HT1080 (cell line): ENCODE measurements around the gene MLPH. TPM values are rescaled to one million over a fixed set of nuclear protein-coding genes. Genes with fewer than 3 reads are reported as not detected.

Source experiments
- DNase-seq: peaks from one replicate; pipeline ENCODE4 v3.0.0-alpha.2; 2015; ENCODE audit warnings: low read depth
- total RNA-seq: library from RNA; depleted of rRNA; stranded (reverse); fragments of >200 nt; shearing (Covaris generic); gene quantifications from 2 replicates; pipeline ENCODE4 v1.2.3, GENCODE V29; 2014

The MLPH gene
- total RNA-seq, 1 experiment from 2014 or later, result not detected

- no peak for DNase-seq
Observed at GRCh38 chr2:237564526-237565131, 77.6 kb downstream of the MLPH start.

GRCh38 chr2:237565974-237566373, 78.9 kb downstream of the MLPH start:
- no peak for DNase-seq

GRCh38 chr2:237566401-237567235, 79.6 kb downstream of the MLPH start, which contains the start of gene PRLH:
Gene PRLH, plus strand, starts transcription at chr2:237566574. Its CDS starts 0 bp downstream, at chr2:237566574.
- no peak for DNase-seq

DNA sequence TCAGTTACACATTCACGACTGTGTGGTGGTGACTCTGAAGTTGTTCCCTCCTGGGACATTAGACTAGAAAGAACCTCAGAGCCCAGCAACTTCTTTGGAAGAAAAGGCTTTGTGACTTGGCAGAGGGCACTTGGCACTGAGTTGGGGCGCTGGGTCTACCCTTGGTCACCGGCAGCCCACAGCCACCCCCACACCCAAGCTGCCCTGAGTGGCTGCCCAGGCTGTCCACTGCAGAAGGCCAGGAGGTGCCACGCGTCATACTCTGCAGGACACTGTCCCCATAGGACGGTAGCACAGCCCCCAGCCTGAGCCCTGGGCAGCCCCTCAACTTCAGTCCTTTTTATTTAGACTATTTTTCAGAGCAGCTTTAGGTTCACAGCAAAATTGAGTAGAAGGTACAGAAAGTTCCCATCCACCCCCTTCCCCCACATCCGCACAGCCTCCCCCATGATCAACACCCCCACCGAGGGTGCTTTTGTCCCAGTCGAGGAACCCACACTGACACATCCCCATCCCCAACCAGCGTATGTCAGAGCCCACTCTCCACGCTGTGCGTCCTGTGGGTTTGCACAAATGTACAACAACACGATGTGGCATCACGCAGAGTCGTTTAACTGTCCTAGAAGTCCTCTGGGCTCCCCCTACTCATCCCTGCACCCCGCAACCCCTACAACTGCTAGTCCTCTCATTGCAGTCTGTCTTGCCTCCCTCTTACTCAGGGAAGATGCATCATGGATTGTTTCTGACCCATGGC, 80.4 kb downstream of the MLPH start:
- no peak for DNase-seq

DNA sequence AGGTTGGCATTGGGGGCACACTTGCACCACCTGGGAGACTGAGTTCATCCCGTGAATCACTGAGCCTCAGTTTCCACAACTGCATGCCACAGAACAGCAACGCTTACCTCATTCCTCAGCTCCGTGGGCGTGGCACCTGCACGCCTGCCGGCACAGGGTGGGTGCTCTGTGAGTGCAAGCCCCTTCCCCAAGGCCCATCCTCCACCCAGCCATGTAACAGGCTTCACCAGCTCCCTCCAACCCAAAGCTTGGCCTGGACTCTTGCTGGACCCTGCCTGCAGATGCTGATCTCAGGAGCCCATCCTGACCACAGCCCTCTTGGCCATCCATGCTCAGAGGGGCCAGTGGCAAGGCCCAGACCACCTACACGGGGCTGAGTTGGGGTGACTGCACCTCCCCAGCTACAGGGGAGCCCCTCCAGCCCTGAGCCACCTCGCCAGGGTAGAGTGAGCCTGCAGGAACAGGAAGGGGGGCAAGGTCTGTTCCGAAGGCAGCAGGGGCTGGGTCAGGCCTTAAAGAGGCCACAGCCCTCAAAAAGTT, 81.1 kb downstream of the MLPH start:
- DNase-seq, result no peak

DNA sequence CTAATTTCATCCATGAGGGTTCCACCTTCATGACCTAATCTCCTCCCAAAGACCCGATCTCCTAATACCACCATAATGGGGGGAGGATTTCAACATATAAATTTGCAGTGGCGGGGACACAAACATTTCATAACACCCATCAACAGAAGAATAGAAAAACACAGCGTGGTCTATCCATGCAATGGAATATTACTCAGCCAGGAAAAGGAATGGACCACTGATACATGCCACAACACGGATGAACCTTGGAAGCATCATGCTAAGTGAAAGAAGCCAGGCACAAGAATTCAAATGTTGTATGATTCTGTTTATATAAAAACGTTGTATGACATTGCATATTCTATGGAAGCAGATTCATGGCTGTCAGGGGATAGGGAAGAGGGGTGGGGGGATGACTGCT, 82.0 kb downstream of the MLPH start:
- no peak for DNase-seq

DNA sequence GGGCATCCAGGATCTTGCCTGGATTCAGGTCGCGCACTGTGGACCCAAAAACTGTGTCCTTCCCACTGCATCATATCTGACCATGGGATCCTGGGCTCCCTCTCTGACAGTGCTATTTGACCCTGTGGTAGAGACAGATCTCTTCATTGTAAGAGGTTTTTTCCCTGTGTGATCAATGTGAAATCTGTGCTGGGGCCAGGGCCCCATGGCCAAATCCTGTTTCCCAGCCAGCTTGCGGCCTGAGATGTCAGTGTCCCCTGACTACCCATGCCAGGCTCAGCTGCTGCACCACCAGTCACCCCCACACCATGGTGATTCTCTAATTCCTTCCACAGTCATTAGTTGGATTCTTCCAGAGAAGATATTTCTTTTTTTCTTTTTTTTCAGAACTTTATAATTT, 82.8 kb downstream of the MLPH start:
- no peak for DNase-seq

- DNase-seq, result no peak
Observed at GRCh38 chr2:237570776-237571335, 83.8 kb downstream of the MLPH start.

GRCh38 chr2:237571551-237571950, 84.5 kb downstream of the MLPH start:
- no peak for DNase-seq

DNA sequence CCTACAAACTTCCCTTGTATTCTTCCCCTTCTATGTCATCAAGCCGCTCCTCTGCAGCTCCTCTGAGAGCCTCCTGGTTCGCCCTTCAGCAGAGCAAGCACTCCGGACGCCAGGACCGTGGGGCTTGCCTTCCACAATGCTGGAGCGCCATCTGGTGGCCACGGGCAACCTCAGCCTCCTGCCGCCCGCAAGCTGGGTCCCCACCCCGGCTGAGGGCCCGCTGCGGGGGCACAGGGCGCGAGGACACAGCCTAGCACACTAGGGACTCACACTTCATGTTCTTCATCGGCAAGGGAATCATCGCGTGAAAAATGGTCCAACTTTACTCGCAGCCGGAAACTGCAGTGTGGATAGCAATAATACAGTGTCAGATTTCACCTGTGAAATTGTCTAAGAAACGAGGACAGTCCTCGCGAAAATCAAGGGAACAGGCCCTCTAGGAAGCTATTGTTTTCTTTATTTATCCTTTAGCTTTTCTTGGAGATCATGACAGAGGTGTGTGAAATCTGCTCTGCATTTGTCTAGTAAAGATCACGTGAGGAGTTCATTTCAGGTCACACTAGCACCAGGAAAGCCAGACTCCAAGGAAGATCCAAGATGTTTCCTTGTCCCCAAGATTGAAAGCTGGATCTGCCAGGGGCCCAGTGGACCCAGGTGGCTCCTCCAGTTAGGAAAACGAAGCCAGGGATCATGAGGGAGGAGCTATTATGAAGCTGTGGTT, 85.1 kb downstream of the MLPH start:
- peak; percentile 81 for DNase-seq

DNA sequence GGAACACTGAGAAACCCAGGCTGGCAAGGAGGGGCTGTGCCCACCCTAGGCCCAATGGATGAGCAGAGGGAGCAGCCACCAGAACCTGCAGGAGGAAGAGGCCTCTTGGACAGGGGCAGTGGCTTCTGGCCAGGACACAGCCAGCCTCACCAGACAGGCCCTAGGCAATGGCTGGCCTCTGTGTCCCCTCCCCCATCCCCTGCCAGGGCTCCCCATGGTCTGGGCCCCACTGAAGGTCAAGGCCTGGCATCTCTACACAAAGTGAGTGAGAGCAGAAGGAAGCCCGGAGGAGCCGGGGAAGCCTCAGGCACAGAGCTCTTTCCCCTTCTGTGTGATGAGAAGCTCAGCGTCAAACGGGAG, 85.7 kb downstream of the MLPH start:
- no peak for DNase-seq

DNA sequence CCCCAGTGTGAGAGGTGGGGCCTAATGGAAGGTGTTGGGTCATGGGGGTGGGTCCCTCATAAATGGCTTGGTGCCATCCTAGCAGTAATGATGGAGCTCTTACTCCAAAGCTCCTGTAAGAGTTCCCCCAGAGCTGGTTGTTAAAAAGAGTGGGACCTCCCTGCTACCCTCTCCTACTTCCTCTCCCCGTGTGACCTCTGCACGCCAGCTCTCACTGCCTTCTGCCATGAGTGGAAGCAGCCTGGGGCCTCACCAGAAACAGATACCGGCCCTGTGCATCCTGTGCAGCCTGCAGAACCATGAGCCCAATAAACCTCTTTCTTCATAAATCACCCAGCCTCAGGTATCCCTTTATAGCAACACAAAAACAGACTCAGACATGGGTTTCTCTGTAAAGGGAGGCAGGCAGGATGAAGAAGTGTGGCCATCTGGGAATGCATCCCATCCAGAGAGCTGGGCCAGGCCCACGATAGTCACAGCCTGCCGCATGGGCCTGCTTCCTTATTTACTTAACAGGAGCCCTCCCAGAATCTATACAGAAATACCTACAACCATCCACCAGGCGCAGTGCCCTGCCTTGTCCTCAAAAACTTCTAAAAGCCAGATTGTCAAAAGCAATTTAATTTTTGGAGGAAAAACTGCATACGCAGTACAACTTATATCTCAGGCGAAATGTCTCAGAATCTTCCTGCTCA, 86.8 kb downstream of the MLPH start:
- no peak for DNase-seq

- no peak for DNase-seq
Observed at GRCh38 chr2:237574467-237574866, 87.4 kb downstream of the MLPH start.

- peak; percentile 27 for DNase-seq
Observed at GRCh38 chr2:237574894-237575868, 88.1 kb downstream of the MLPH start.

- DNase-seq, result no peak
Observed at GRCh38 chr2:237575869-237576862, 89.1 kb downstream of the MLPH start.

GRCh38 chr2:237576974-237577373, 89.9 kb downstream of the MLPH start:
- no peak for DNase-seq

GRCh38 chr2:237577458-237577857, 90.4 kb downstream of the MLPH start:
- DNase-seq, result no peak
